ENCODE data around the gene FSTL3.

FSTL3 gene

GRCh38 chr19:648305-648704, 27.9 kb upstream of the FSTL3 start:
- Histone ChIP-seq H3K36me3 (peaks cover 69 to 85% (median 77%) of the 10 kb centered on the region in 11 experiments), H4K20me1 (peaks cover 78 to 100% (median 97%) of the 10 kb centered on the region in 11 experiments), H3K9me3 (replicated peaks in 1 of 11) (no peaks in the 10 kb centered on the region), H3K9ac (no peak overlapping the region), H3K27me3 (peaks cover 0 to 16% (median 0%) of the 10 kb centered on the region in 11 experiments; a peak in 6 of 22 replicates), H3K4me1 (peaks cover 13 to 34% (median 28%) of the 10 kb centered on the region in 10 experiments), H3K4me2 (no peak overlapping the region), H3K27ac (no peak overlapping the region), H3K4me3 (no peak overlapping the region)
- no peak for TF ChIP-seq Cebpa-rat (IDR thresholded peaks at IDR 0.05)

- Histone ChIP-seq H3K4me3 (no peak overlapping the region), H3K27ac (no peak overlapping the region), H3K9me3 (replicated peaks in 1 of 11) (no peaks in the 10 kb centered on the region), H3K9ac (no peak overlapping the region), H3K27me3 (peaks cover 0 to 9% (median 0%) of the 10 kb centered on the region in 11 experiments; a peak in 5 of 22 replicates), H3K36me3 (peaks cover 78 to 93% (median 86%) of the 10 kb centered on the region in 11 experiments), H4K20me1 (peaks cover 87 to 100% (median 97%) of the 10 kb centered on the region in 11 experiments), H3K4me1 (peaks cover 10 to 25% (median 19%) of the 10 kb centered on the region in 10 experiments), H3K4me2 (no peak overlapping the region)
- TF ChIP-seq Cebpa-rat (IDR thresholded peaks at IDR 0.05), result no peak
Observed at GRCh38 chr19:648904-649801, 27.0 kb upstream of the FSTL3 start.

GRCh38 chr19:650121-650520, 26.1 kb upstream of the FSTL3 start:
- Histone ChIP-seq H3K36me3 (peaks cover 80 to 100% (median 94%) of the 10 kb centered on the region in 11 experiments), H3K27me3 (no peaks in the 10 kb centered on the region), H3K4me3 (no peak overlapping the region)

GRCh38 chr19:651114-651818, 24.9 kb upstream of the FSTL3 start:
- no peak overlapping the region for H3K4me3 ChIP-seq
- no peaks in the 10 kb centered on the region for H3K27me3 ChIP-seq
- H3K9ac ChIP-seq, result no peak overlapping the region
- H3K9me3 ChIP-seq (replicated peaks in 1 of 11), result no peaks in the 10 kb centered on the region
- H4K20me1 ChIP-seq, result peaks cover 89 to 100% (median 97%) of the 10 kb centered on the region in 11 experiments
- H3K4me1 ChIP-seq, result peaks cover 0 to 8% (median 0%) of the 10 kb centered on the region in 10 experiments; a peak in 5 of 20 replicates
- no peak for TF ChIP-seq Cebpa-rat (IDR thresholded peaks at IDR 0.05)
- no peak overlapping the region for H3K27ac ChIP-seq
- peaks cover 75 to 100% (median 97%) of the 10 kb centered on the region in 11 experiments for H3K36me3 ChIP-seq
- H3K4me2 ChIP-seq, result no peak overlapping the region

More at GRCh38 chr19:650121-650520, 26.1 kb upstream of the FSTL3 start:
- Histone ChIP-seq H3K4me2 (no peak overlapping the region), H3K4me1 (peaks cover under 1 to 16% (median 10%) of the 10 kb centered on the region in 10 experiments; a peak in 19 of 20 replicates), H3K9ac (no peak overlapping the region), H3K9me3 (replicated peaks in 1 of 11) (no peaks in the 10 kb centered on the region), H4K20me1 (peaks cover 87 to 100% (median 97%) of the 10 kb centered on the region in 11 experiments), H3K27ac (no peak overlapping the region)
- no peak for TF ChIP-seq Cebpa-rat (IDR thresholded peaks at IDR 0.05)

- Histone ChIP-seq H3K4me3 (no peak overlapping the region), H3K27ac (no peak overlapping the region), H3K4me2 (no peak overlapping the region), H3K9me3 (replicated peaks in 1 of 11) (no peaks in the 10 kb centered on the region), H3K4me1 (peaks cover 0 to 11% (median 5%) of the 10 kb centered on the region in 10 experiments; a peak in 9 of 20 replicates), H3K27me3 (no peaks in the 10 kb centered on the region), H3K9ac (no peak overlapping the region), H3K36me3 (peaks cover 75 to 100% (median 95%) of the 10 kb centered on the region in 11 experiments), H4K20me1 (peaks cover 91 to 100% (median 97%) of the 10 kb centered on the region in 11 experiments)
- no peak for TF ChIP-seq Cebpa-rat (IDR thresholded peaks at IDR 0.05)
Observed at GRCh38 chr19:651991-652390, 24.2 kb upstream of the FSTL3 start.

GRCh38 chr19:652467-653389, 23.5 kb upstream of the FSTL3 start:
- no peak for TF ChIP-seq Cebpa-rat (IDR thresholded peaks at IDR 0.05)
- H4K20me1 ChIP-seq, result peaks cover 91 to 100% (median 97%) of the 10 kb centered on the region in 11 experiments
- H3K36me3 ChIP-seq, result peaks cover 74 to 100% (median 95%) of the 10 kb centered on the region in 11 experiments
- no peak overlapping the region for H3K4me3 ChIP-seq
- H3K27me3 ChIP-seq, result no peaks in the 10 kb centered on the region
- no peaks in the 10 kb centered on the region for H3K9me3 ChIP-seq (replicated peaks in 1 of 11)
- no peak overlapping the region for H3K27ac ChIP-seq
- no peak overlapping the region for H3K4me2 ChIP-seq
- peaks cover 0 to 17% (median 11%) of the 10 kb centered on the region in 10 experiments; a peak in 11 of 20 replicates for H3K4me1 ChIP-seq
- peak overlapping the region in 3 of 11 experiments; percentile 14 to 18 (median 15); a peak in 3 of 22 replicates for H3K9ac ChIP-seq

- no peak overlapping the region for H3K4me3 ChIP-seq
- H3K9me3 ChIP-seq (replicated peaks in 1 of 11), result no peaks in the 10 kb centered on the region
- H3K27ac ChIP-seq, result no peak overlapping the region
- peaks cover 76 to 100% (median 96%) of the 10 kb centered on the region in 11 experiments for H3K36me3 ChIP-seq
- H3K9ac ChIP-seq, result peak overlapping the region in 3 of 11 experiments; percentile 14 to 41 (median 15); a peak in 3 of 22 replicates
- no peak overlapping the region for H3K4me2 ChIP-seq
- H4K20me1 ChIP-seq, result peaks cover 95 to 100% (median 100%) of the 10 kb centered on the region in 11 experiments
- H3K27me3 ChIP-seq, result no peaks in the 10 kb centered on the region
- TF ChIP-seq Cebpa-rat (IDR thresholded peaks at IDR 0.05), result no peak
- H3K4me1 ChIP-seq, result peaks cover 0 to 21% (median 18%) of the 10 kb centered on the region in 10 experiments; a peak in 15 of 20 replicates
Observed at GRCh38 chr19:653425-653824, 22.8 kb upstream of the FSTL3 start.

- peak overlapping the region in 3 of 11 experiments; percentile 20 to 59 (median 29); a peak in 3 of 22 replicates for H3K9ac ChIP-seq
- H3K4me1 ChIP-seq, result peaks cover 16 to 42% (median 40%) of the 10 kb centered on the region in 10 experiments
- no peaks in the 10 kb centered on the region for H3K9me3 ChIP-seq (replicated peaks in 1 of 11)
- peaks cover 100% of the 10 kb centered on the region in 11 experiments for H4K20me1 ChIP-seq
- H3K27ac ChIP-seq, result no peak overlapping the region
- no peak for TF ChIP-seq Cebpa-rat (IDR thresholded peaks at IDR 0.05)
- H3K4me3 ChIP-seq, result no peak overlapping the region
- no peak overlapping the region for H3K4me2 ChIP-seq
- H3K27me3 ChIP-seq, result no peaks in the 10 kb centered on the region
- peaks cover 63 to 99% (median 85%) of the 10 kb centered on the region in 11 experiments for H3K36me3 ChIP-seq
Observed at GRCh38 chr19:655691-656090, 20.5 kb upstream of the FSTL3 start.
